T-cell (primary cell): Measurements from ENCODE around the gene AQP12B. TPM values are rescaled to one million over a fixed set of nuclear protein-coding genes. Genes with fewer than 3 reads are reported as not detected.

ENCODE experiments used
- ATAC-seq, 4 experiments: fragments of 200-7000 bp in 3 of 4; fragments of 150-1000 bp in 1 of 4; cut with Tn5 transposase; replicated peaks in 1 of 4; 1 replicate in 3 of 4; 2 replicates in 1 of 4; pipeline ENCODE4 v1.10.0; 2021; ENCODE audit warnings: moderate library complexity in 3 of 4, mild to moderate bottlenecking in 2 of 4, moderate number of reproducible peaks in 1 of 4
- CTCF ChIA-PET, 2 donors: fragments of 300-600 bp; sonication (Branson Sonifier 250); formaldehyde crosslinking; loops; one replicate each; lab custom pipeline; 2022; ENCODE audit warnings: antibody characterized with exemption in 2 of 2; lab: Charles Lee
- POLR2A ChIA-PET, 2 donors: fragments of 300-600 bp; sonication (Branson Sonifier 250); formaldehyde crosslinking; loops; one replicate each; lab custom pipeline; 2022; ENCODE audit warnings: antibody characterized with exemption in 2 of 2; lab: Charles Lee
- DNase-seq, 35 experiments: peaks; one replicate each; pipeline versions ENCODE4 v3.0.0 to v3.0.0-alpha.2; 2013 to 2023
- H3K27ac ChIP-seq: one replicate; pipeline ENCODE4 v1.5.1; 2013; ENCODE audit warnings: low read length
- H3K27me3 ChIP-seq, 2 experiments: replicated peaks in 1 of 2; 1 replicate in 1 of 2; 2 replicates in 1 of 2; pipeline versions ENCODE4 v1.6.1 to v1.7.0; 2013; ENCODE audit warnings: low read length in 1 of 2, mixed read lengths in 1 of 2; ENCODE audit not compliant: control insufficient read depth in 2 of 2, insufficient read depth in 2 of 2; ENCODE audit errors: extremely low read depth in 1 of 2
- H3K36me3 ChIP-seq, 2 donors: 1 replicate in 1 of 2; 2 replicates in 1 of 2; pipeline versions ENCODE4 v1.6.1 to v1.7.0; 2013; ENCODE audit warnings: low read length in 1 of 2; ENCODE audit not compliant: control insufficient read depth in 2 of 2, insufficient read depth in 1 of 2; ENCODE audit errors: extremely low read depth in 1 of 2
- H3K4me1 ChIP-seq, 2 experiments: 1 replicate in 1 of 2; 2 replicates in 1 of 2; pipeline versions ENCODE4 v1.6.1 to v1.7.0; 2013; ENCODE audit warnings: low read length in 2 of 2, mixed read lengths in 1 of 2; ENCODE audit not compliant: insufficient read depth in 2 of 2, control insufficient read depth in 1 of 2; ENCODE audit errors: extremely low read depth in 1 of 2
- H3K4me3 ChIP-seq, 2 donors: 1 replicate in 1 of 2; 2 replicates in 1 of 2; pipeline versions ENCODE4 v1.5.1 to v1.7.0; 2013; ENCODE audit warnings: mild to moderate bottlenecking in 2 of 2, low read length in 1 of 2, moderate library complexity in 1 of 2; ENCODE audit not compliant: control insufficient read depth in 1 of 2; ENCODE audit errors: extremely low read depth in 1 of 2
- H3K9me3 ChIP-seq: 2 replicates; pipeline ENCODE4 v1.7.0; 2013
- H3K27ac Mint-ChIP-seq, 2 donors: one replicate each; pipeline ENCODE4 v1.8.0; 2020 to 2021; ENCODE audit warnings: mild to moderate bottlenecking in 2 of 2, mixed read lengths in 2 of 2
- H3K27me3 Mint-ChIP-seq, 2 donors: one replicate each; pipeline ENCODE4 v1.8.0; 2021 to 2022; ENCODE audit warnings: mixed read lengths in 2 of 2
- H3K36me3 Mint-ChIP-seq: one replicate; pipeline ENCODE4 v1.8.0; 2021; ENCODE audit warnings: mixed read lengths
- H3K4me1 Mint-ChIP-seq, 3 donors: one replicate each; pipeline ENCODE4 v1.8.0; 2020 to 2022; ENCODE audit warnings: mixed read lengths in 3 of 3, mild to moderate bottlenecking in 1 of 3
- H3K4me3 Mint-ChIP-seq, 3 donors: one replicate each; pipeline ENCODE4 v1.8.0; 2020 to 2022; ENCODE audit warnings: mild to moderate bottlenecking in 3 of 3, mixed read lengths in 3 of 3, moderate library complexity in 3 of 3
- H3K9me3 Mint-ChIP-seq, 3 donors: one replicate each; pipeline ENCODE4 v1.8.0; 2020 to 2022; ENCODE audit warnings: mixed read lengths in 3 of 3
- WGBS: methylation state at CpG from one replicate; pipeline ENCODE4 v1.1.5; 2013; ENCODE audit warnings: missing lambda C conversion rate; ENCODE audit not compliant: insufficient coverage; 5-methylcytosine and 5-hydroxymethylcytosine counted together
- total RNA-seq, 35 experiments: library from RNA in 6 of 35; stranded (reverse) in 6 of 35; fragments of 120-200 nt in 1 of 35; gene quantifications; one replicate each; pipeline versions ENCODE4 v1.2.1 to v1.2.4 and lab custom pipeline; 2013 to 2026

AQP12B gene
- total RNA-seq, 5 donors from 2014 or later (not counting 1 experiment from before 2014, with no cell fraction given): not detected

DNA sequence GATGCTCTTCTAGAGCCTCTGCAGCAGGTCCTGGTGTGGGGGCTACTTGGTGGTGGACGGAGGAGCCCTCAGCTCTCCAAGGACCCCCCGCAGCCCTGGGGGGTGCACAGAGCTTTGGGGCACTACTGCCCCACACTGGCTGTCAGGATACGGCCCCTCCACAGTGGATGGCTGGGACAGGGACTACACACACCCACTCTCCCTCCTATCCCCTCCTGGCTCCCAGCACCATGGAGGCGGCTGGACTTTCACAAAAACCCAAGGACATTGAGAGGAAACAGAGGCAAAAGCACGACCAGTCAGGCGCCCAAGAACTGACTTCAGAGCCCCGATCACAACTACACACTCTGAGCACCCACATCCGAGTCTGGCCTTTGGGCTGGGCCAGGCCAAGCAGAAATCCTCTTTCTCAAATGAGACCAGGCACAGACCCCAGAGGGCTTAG lies 44.8 kb downstream of the AQP12B start:
- Mint-ChIP-seq H3K27ac (no peak overlapping the region), H3K4me3 (no peak overlapping the region), H3K27me3 (no peaks in the 10 kb centered on the region), H3K9me3 (peaks cover 0 to 15% (median 7%) of the 10 kb centered on the region in 3 donors), H3K4me1 (no peaks in the 10 kb centered on the region), H3K36me3 (peaks cover 9% of the 10 kb centered on the region)
- Histone ChIP-seq H3K9me3 (no peaks in the 10 kb centered on the region), H3K4me1 (no peaks in the 10 kb centered on the region), H3K4me3 (no peak overlapping the region), H3K36me3 (no peaks in the 10 kb centered on the region), H3K27ac (no peak overlapping the region), H3K27me3 (no peaks in the 10 kb centered on the region)
- CTCF ChIA-PET: no interaction called here
- 78% methylated on average over 8 of the region's 8 CpGs for WGBS
- POLR2A ChIA-PET: no interaction called here
- no peak for DNase-seq
- no peak for ATAC-seq

DNA sequence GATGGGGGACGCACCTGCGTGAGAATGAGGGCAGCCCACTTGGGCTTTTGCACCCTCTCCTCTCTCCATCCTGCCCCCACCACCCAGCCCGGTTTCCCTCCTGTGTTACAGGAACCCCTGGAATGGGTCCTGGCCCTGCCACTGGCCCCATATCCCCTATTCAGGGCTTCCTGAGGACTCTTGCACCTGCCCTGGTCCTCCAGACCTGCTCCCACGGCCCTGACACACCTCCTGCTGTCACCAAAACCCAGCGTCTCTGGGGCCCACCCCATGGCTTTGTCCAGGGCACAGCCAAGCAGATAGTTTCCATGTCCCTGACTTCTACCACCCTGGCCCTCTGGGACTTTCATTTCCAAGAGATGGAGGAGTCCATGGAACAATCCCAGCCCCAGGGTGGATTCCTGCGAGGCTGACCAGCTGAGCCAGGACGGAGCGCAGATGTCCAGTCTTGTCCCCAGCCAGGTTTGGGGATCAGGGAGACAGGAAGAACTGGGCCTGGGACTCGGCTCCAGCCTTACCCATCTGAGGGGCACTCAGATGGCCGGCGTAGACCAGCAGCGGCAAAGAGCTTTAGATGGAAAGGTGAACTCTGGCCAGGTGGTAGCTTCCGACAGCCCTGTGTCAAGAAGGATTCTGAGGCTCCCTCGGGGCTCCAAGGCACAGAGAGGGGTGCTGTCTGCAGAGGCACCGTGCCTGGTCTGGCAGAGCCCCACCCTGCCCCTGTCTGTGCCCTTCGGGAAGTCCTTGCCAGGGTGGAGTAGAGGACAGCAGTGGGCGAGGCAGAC lies 45.4 kb downstream of the AQP12B start:
- WGBS: 87% methylated on average over 13 of the region's 17 CpGs
- Mint-ChIP-seq H3K4me1 (no peaks in the 10 kb centered on the region), H3K27me3 (no peaks in the 10 kb centered on the region)

DNA sequence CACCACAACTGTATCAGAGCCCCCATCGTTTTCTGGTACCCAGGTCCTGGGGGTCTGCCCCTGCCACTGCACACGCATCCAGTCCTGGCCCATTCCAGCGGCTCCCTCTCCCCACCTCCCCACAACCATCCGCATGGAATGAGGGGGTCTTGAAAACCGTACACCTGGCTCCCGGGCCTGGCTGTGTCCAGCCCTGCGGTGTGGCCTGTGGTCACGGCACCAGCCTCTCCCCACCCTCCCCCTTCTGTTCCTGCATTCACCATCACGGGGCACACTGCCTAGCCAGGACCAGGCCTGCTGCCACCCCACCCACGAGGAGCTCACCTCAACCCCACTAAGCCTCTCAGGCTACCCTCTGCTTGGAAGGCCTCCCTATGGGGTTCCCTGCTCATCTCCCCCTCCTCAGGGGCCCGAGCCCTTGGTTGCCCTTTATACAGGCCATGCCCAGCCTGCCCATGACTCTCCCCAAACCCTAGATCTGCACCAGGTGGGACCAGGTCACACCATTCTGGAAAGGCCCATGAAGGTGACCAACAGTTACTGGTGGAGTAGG lies 46.0 kb downstream of the AQP12B start:
- no peak overlapping the region for H3K27ac Mint-ChIP-seq
- H3K27ac ChIP-seq: no peak overlapping the region
- no peak overlapping the region for H3K4me3 Mint-ChIP-seq
- no peaks in the 10 kb centered on the region for H3K27me3 ChIP-seq
- ChIA-PET POLR2A (interaction anchor here in 1 of 2 donors (0.6 kb wide), 1 partner anchor 561 kb away, joined by 7 read pairs; no protein-coding TSS in a partner anchor), CTCF (interaction anchor here in 1 of 2 donors (0.6 kb wide), 1 partner anchor 1343 kb away, joined by 6 read pairs; no protein-coding TSS in a partner anchor)
- H3K27me3 Mint-ChIP-seq: no peaks in the 10 kb centered on the region
- no peaks in the 10 kb centered on the region for H3K4me1 Mint-ChIP-seq
- ATAC-seq (no peak), DNase-seq (no peak)
- H3K36me3 Mint-ChIP-seq: peaks cover 9% of the 10 kb centered on the region
- no peaks in the 10 kb centered on the region for H3K4me1 ChIP-seq
- WGBS: 84% methylated on average over 10 of the region's 11 CpGs
- H3K9me3 Mint-ChIP-seq: peaks cover 0 to 16% (median 7%) of the 10 kb centered on the region in 3 donors
- H3K4me3 ChIP-seq: no peak overlapping the region
- no peaks in the 10 kb centered on the region for H3K36me3 ChIP-seq
- no peaks in the 10 kb centered on the region for H3K9me3 ChIP-seq

More for the DNA sequence above, 45.4 kb downstream of the AQP12B start:
- no peaks in the 10 kb centered on the region for H3K36me3 ChIP-seq
- H3K4me3 Mint-ChIP-seq: no peak overlapping the region
- POLR2A ChIA-PET: interaction anchor here in 1 of 2 donors (0.6 kb wide), 1 partner anchor 560 kb away, joined by 7 read pairs; no protein-coding TSS in a partner anchor
- DNase-seq (peak in 1 of 35 experiments; percentile 10), ATAC-seq (no peak)
- H3K4me1 ChIP-seq: no peaks in the 10 kb centered on the region
- H3K9me3 Mint-ChIP-seq: peaks cover 0 to 16% (median 7%) of the 10 kb centered on the region in 3 donors
- H3K27ac Mint-ChIP-seq: no peak overlapping the region
- H3K27me3 ChIP-seq: no peaks in the 10 kb centered on the region
- CTCF ChIA-PET: no interaction called here
- no peak overlapping the region for H3K27ac ChIP-seq
- H3K36me3 Mint-ChIP-seq: peaks cover 9% of the 10 kb centered on the region
- no peaks in the 10 kb centered on the region for H3K9me3 ChIP-seq
- no peak overlapping the region for H3K4me3 ChIP-seq

DNA sequence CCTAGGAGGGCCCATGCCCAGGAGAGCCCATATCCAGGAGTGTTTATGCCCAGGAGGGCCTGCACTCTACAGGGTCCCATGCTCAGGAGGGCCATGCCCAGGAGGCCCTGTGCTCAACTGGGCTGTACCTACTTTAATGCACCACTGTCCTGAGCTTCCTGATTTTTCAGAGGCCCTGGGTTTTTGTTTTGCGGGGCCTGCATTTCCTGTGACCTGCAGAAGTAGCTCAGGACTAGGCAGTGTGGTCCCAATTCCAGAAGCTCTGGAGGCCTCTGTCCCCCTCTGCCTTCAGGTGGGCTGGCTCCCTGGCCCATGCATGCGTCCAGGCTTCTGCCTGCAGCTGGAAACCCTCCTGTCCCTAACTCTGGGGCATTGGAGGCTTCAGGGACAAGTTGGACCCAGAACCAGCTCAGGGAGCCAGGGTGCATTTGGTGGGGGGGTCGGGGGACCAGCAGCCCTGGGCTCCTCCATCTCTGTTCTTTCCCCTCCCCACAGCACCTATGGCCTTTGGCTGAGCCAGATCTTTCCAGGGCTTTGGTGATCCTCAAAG lies 46.6 kb downstream of the AQP12B start:
- DNase-seq: peak in 1 of 35 experiments; percentile 12

DNA sequence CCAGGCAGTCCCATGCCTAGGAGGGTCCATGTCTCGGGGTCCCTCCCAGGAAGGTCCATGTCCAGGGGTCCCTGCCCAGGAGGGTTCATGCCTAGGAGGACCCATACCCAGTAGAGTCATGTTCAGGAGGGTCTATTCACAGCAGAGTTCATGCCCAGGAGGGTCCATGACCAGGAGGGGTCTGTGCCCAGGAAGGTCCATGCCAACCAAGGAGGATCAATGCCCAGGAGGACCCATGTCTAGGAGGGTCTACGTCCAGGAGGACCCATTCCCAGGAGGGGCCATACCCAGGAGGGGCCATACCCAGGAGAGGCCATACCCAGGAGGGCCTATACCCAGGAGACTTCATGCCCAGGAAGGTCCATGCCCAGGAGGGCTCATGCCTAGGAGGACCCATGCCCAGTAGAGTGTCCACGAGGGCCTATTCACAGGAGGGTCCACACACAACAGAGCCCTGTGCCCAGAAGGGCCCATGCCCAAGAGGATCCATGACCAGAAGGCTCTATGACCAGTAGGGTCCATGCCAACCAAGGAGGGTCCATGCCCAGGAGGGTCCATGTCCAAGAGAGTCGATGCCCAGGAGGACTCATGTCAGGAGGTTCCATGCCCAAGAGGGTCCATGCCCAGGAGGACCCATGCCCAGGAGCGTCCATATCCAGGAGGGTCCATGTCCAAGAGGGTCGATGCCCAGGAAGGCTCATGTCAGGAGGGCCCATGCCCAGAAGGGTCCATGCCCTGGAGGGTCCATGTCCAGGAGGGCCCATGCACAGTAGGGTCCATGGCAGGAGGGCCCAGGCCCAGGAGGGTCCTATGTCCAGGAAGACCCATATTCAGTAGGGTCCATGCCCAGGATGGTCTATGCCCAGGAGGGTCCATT lies 47.3 kb downstream of the AQP12B start:
- H3K4me3 Mint-ChIP-seq: no peak overlapping the region
- ChIA-PET CTCF (no interaction called here), POLR2A (no interaction called here)
- Histone ChIP-seq H3K36me3 (peaks cover 0 to 3% of the 10 kb centered on the region in 2 donors), H3K27me3 (no peaks in the 10 kb centered on the region), H3K9me3 (no peaks in the 10 kb centered on the region), H3K4me3 (no peak overlapping the region), H3K4me1 (no peaks in the 10 kb centered on the region), H3K27ac (no peak overlapping the region)
- WGBS: 68% methylated on average over 6 of the region's 6 CpGs
- H3K9me3 Mint-ChIP-seq: peaks cover 0 to 16% (median 7%) of the 10 kb centered on the region in 3 donors
- H3K4me1 Mint-ChIP-seq: no peaks in the 10 kb centered on the region
- ATAC-seq (no peak), DNase-seq (no peak)
- H3K36me3 Mint-ChIP-seq: peaks cover 9% of the 10 kb centered on the region
- H3K27ac Mint-ChIP-seq: no peak overlapping the region
- H3K27me3 Mint-ChIP-seq: no peaks in the 10 kb centered on the region

More for the DNA sequence above, 46.6 kb downstream of the AQP12B start:
- Histone ChIP-seq H3K4me3 (no peak overlapping the region), H3K9me3 (no peaks in the 10 kb centered on the region), H3K27ac (no peak overlapping the region), H3K4me1 (no peaks in the 10 kb centered on the region), H3K27me3 (no peaks in the 10 kb centered on the region), H3K36me3 (no peaks in the 10 kb centered on the region)
- H3K4me1 Mint-ChIP-seq: no peaks in the 10 kb centered on the region
- peaks cover 0 to 16% (median 7%) of the 10 kb centered on the region in 3 donors for H3K9me3 Mint-ChIP-seq
- H3K27me3 Mint-ChIP-seq: no peaks in the 10 kb centered on the region
- no peak overlapping the region for H3K27ac Mint-ChIP-seq
- WGBS: 83% methylated on average over 2 of the region's 3 CpGs
- ATAC-seq: no peak
- ChIA-PET POLR2A (no interaction called here), CTCF (interaction anchor here in 1 of 2 donors (0.6 kb wide), 1 partner anchor 1343 kb away, joined by 6 read pairs; no protein-coding TSS in a partner anchor)
- peaks cover 9% of the 10 kb centered on the region for H3K36me3 Mint-ChIP-seq
- H3K4me3 Mint-ChIP-seq: no peak overlapping the region
